ENCODE data around the gene KIRREL3. TPM values are rescaled to one million over a fixed set of nuclear protein-coding genes. Genes with fewer than 3 reads are reported as not detected.

Gene KIRREL3
- polyA plus RNA-seq, 1 of the 3 experiments (the other 2 are of a cell fraction), result 3.7 TPM

DNA sequence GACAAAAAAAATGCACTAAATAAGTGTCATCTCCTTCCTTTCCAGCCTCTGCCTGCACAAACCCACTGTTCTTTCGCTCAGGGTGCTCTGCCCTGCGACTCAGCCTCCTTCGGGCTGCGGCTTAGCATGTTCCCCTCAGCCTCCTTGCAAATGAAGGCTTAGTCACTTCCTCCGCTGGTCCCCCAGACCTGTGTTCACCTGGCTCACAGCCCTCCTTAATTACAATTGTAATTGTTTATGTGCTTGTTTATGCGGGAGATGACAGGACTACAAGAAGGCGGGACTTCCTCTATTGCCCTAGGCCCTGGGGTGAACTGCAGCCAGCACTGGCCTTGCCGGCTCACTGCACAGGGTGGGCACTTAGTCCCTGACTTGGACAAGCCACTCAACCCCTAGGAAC lies 303.6 kb downstream of the KIRREL3 start:
- Histone ChIP-seq H3K4me1 (ENCODE audit: control insufficient read depth in 1 of 2, insufficient read depth in 2 of 2, low read depth in 1 of 2, low read length in 1 of 2) (no peaks in the 10 kb centered on the region), H3K9me2 (no peaks in the 10 kb centered on the region), H3K36me3 (replicated peaks in 1 of 2; ENCODE audit: control insufficient read depth in 1 of 2, insufficient read depth in 2 of 2, low read length in 1 of 2) (no peaks in the 10 kb centered on the region), H3F3A (replicated peaks; ENCODE audit: insufficient read depth) (no peaks in the 10 kb centered on the region), H3K4me2 (no peak overlapping the region), H3K79me2 (ENCODE audit: insufficient read depth) (no peaks in the 10 kb centered on the region), H3K27me3 (ENCODE audit: insufficient read depth) (no peaks in the 10 kb centered on the region), H2AFZ (ENCODE audit: low read depth) (no peak overlapping the region), H3K9me3 (no peaks in the 10 kb centered on the region), H3K9ac (no peak overlapping the region), H4K20me1 (ENCODE audit: insufficient read depth) (no peaks in the 10 kb centered on the region), H3K27ac (ENCODE audit: low read depth in 2 of 2, low read length in 1 of 2) (no peak overlapping the region), H3K4me3 (ENCODE audit: low read depth in 2 of 2, low read length in 1 of 2) (no peak overlapping the region)
- 93% methylated on average over 7 of the region's 8 CpGs for WGBS (ENCODE audit: low lambda C conversion rate)
- DNase-seq, result no peak
- CTCF ChIA-PET, result no interaction called here
- POLR2A ChIA-PET, result no interaction called here
- TF ChIP-seq GATA2 (CRISPR knock-in tag; IDR thresholded peaks at IDR 0.05) (no peak), NRF1 (IDR thresholded peaks at IDR 0.05; ENCODE audit: low read depth, low read length) (no peak), EP300 (IDR thresholded peaks at IDR 0.05; ENCODE audit: borderline replicate concordance in 1 of 2, low read depth in 1 of 2, low read length in 1 of 2) (no peak), CHD2 (IDR thresholded peaks at IDR 0.05; ENCODE audit: low read length, partially characterized antibody) (no peak), EZH2phosphoT487 (IDR thresholded peaks at IDR 0.05; ENCODE audit: borderline replicate concordance, low read depth) (no peak), MEF2A (IDR thresholded peaks at IDR 0.05; ENCODE audit: borderline replicate concordance, low read depth) (no peak), YY1 (IDR thresholded peaks at IDR 0.05; ENCODE audit: low read depth) (no peak), MXI1 (IDR thresholded peaks at IDR 0.05; ENCODE audit: low read depth, low read length) (no peak), TCF12 (IDR thresholded peaks at IDR 0.05) (no peak), JUND (IDR thresholded peaks at IDR 0.05) (no peak), TEAD4 (IDR thresholded peaks at IDR 0.05; ENCODE audit: borderline replicate concordance, insufficient read depth) (no peak)
- TF ChIP-seq, protein P1, sequence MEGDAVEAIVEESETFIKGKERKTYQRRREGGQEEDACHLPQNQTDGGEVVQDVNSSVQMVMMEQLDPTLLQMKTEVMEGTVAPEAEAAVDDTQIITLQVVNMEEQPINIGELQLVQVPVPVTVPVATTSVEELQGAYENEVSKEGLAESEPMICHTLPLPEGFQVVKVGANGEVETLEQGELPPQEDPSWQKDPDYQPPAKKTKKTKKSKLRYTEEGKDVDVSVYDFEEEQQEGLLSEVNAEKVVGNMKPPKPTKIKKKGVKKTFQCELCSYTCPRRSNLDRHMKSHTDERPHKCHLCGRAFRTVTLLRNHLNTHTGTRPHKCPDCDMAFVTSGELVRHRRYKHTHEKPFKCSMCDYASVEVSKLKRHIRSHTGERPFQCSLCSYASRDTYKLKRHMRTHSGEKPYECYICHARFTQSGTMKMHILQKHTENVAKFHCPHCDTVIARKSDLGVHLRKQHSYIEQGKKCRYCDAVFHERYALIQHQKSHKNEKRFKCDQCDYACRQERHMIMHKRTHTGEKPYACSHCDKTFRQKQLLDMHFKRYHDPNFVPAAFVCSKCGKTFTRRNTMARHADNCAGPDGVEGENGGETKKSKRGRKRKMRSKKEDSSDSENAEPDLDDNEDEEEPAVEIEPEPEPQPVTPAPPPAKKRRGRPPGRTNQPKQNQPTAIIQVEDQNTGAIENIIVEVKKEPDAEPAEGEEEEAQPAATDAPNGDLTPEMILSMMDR (IDR thresholded peaks at IDR 0.05), result no peak
- TF ChIP-seq, protein P2, sequence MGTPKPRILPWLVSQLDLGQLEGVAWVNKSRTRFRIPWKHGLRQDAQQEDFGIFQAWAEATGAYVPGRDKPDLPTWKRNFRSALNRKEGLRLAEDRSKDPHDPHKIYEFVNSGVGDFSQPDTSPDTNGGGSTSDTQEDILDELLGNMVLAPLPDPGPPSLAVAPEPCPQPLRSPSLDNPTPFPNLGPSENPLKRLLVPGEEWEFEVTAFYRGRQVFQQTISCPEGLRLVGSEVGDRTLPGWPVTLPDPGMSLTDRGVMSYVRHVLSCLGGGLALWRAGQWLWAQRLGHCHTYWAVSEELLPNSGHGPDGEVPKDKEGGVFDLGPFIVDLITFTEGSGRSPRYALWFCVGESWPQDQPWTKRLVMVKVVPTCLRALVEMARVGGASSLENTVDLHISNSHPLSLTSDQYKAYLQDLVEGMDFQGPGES (IDR thresholded peaks at IDR 0.05; ENCODE audit: low read depth, low read length), result no peak

DNA sequence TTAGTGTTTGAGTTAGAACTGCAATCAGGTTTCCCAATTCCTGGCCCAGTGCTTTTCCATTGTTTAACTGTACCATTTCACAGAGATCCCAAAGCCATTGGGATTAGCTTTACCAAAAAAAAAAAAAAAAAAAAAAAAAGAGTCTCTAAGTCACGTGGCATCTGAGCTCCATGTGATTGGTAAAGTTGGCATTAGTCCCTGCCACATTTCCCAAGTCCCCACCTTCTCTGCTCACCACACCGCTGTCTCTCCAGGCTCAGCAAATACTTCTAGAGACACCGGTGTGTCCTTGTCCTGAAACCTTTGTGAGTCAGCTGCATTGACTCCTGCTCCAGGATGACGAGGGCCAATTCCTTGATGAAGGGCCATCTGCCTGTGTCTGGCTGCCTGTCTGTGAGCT lies 305.3 kb downstream of the KIRREL3 start:
- POLR2A ChIA-PET, result no interaction called here
- Histone ChIP-seq H3K4me1 (ENCODE audit: control insufficient read depth in 1 of 2, insufficient read depth in 2 of 2, low read depth in 1 of 2, low read length in 1 of 2) (no peaks in the 10 kb centered on the region), H3K79me2 (ENCODE audit: insufficient read depth) (no peaks in the 10 kb centered on the region)

More for the DNA sequence above, 305.3 kb downstream of the KIRREL3 start:
- no peaks in the 10 kb centered on the region for H3K9me2 ChIP-seq
- no peaks in the 10 kb centered on the region for H4K20me1 ChIP-seq (ENCODE audit: insufficient read depth)
- no peak overlapping the region for H3K4me2 ChIP-seq
- H3K36me3 ChIP-seq (replicated peaks in 1 of 2; ENCODE audit: control insufficient read depth in 1 of 2, insufficient read depth in 2 of 2, low read length in 1 of 2), result no peaks in the 10 kb centered on the region
- CTCF ChIA-PET, result interaction anchor here (1.0 to 2.5 kb wide), 2 partner anchors 21 to 23 kb away, joined by 4 to 9 read pairs; no protein-coding TSS in a partner anchor
- WGBS (ENCODE audit: low lambda C conversion rate), result 82% methylated on average over 4 of the region's 4 CpGs
- H3K9me3 ChIP-seq, result no peaks in the 10 kb centered on the region
- no peaks in the 10 kb centered on the region for H3K27me3 ChIP-seq (ENCODE audit: insufficient read depth)
- DNase-seq, result no peak
- H2AFZ ChIP-seq (ENCODE audit: low read depth), result no peak overlapping the region
- no peak overlapping the region for H3K9ac ChIP-seq
- H3F3A ChIP-seq (replicated peaks; ENCODE audit: insufficient read depth), result no peaks in the 10 kb centered on the region
- no peak overlapping the region for H3K27ac ChIP-seq (ENCODE audit: low read depth in 2 of 2, low read length in 1 of 2)
- TF ChIP-seq, protein P3, sequence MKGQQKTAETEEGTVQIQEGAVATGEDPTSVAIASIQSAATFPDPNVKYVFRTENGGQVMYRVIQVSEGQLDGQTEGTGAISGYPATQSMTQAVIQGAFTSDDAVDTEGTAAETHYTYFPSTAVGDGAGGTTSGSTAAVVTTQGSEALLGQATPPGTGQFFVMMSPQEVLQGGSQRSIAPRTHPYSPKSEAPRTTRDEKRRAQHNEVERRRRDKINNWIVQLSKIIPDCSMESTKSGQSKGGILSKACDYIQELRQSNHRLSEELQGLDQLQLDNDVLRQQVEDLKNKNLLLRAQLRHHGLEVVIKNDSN (IDR thresholded peaks at IDR 0.05; ENCODE audit: borderline replicate concordance, low read depth), result peak; percentile 12; the same call in 1 of the 2 replicates
- TF ChIP-seq, protein P4, sequence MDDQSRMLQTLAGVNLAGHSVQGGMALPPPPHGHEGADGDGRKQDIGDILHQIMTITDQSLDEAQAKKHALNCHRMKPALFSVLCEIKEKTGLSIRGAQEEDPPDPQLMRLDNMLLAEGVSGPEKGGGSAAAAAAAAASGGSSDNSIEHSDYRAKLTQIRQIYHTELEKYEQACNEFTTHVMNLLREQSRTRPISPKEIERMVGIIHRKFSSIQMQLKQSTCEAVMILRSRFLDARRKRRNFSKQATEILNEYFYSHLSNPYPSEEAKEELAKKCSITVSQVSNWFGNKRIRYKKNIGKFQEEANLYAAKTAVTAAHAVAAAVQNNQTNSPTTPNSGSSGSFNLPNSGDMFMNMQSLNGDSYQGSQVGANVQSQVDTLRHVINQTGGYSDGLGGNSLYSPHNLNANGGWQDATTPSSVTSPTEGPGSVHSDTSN (IDR thresholded peaks at IDR 0.05), result no peak
- H3K4me3 ChIP-seq (ENCODE audit: low read depth in 2 of 2, low read length in 1 of 2), result no peak overlapping the region

Measured in SK-N-SH (cell line).